Measurements from ENCODE around the gene ATN1. TPM values are rescaled to one million over a fixed set of nuclear protein-coding genes. Genes with fewer than 3 reads are reported as not detected.

Gene ATN1
- total and polyA plus RNA-seq, 2 of the 8 experiments (the other 6 are each of a cell fraction or from before 2014, with no cell fraction given): 20.6 to 73.4 TPM

GRCh38 chr12:6890789-6891645 lies 36.7 kb upstream of the ATN1 start (continued):
- peak; percentile 82 for TF ChIP-seq TAF7 (optimal IDR thresholded peaks at IDR 0.05; ENCODE audit: borderline replicate concordance, low read depth, low read length)
- peak; percentile 72 to 96 (median 78) for TF ChIP-seq CTCF (IDR thresholded peaks at IDR 0.05; ENCODE audit: control extremely low read depth in 1 of 3, insufficient read depth in 1 of 3, low read depth in 1 of 3, low read length in 3 of 3)
- TF ChIP-seq RNF2 (IDR thresholded peaks at IDR 0.05; ENCODE audit: borderline replicate concordance, low read depth, low read length, missing control alignments, poor library complexity, severe bottlenecking): no peak
- TF ChIP-seq SIN3A (conservative IDR thresholded peaks at IDR 0.05 in 1 of 2, IDR thresholded peaks at IDR 0.05 in 1 of 2; ENCODE audit: low read depth in 1 of 2, low read length in 2 of 2): peak in 1 of 2 experiments; percentile 77; a peak in 2 of 4 replicates
- TF ChIP-seq KDM4A (IDR thresholded peaks at IDR 0.05; ENCODE audit: low read depth, low read length, severe bottlenecking): peak; percentile 41
- TF ChIP-seq SAP30 (IDR thresholded peaks at IDR 0.05; ENCODE audit: insufficient read depth, insufficient replicate concordance, low read length): no peak
- no peak for TF ChIP-seq SP2 (IDR thresholded peaks at IDR 0.05; ENCODE audit: low read length)
- no peak for TF ChIP-seq CTBP2 (IDR thresholded peaks at IDR 0.05; ENCODE audit: borderline replicate concordance, insufficient read depth, insufficient read length, low read length)
- TF ChIP-seq JUND (IDR thresholded peaks at IDR 0.05; ENCODE audit: low read length): peak; percentile 63
- TF ChIP-seq BCL11A (IDR thresholded peaks at IDR 0.05; ENCODE audit: low read depth in 2 of 2, low read length in 2 of 2): no peak
- TF ChIP-seq SP1 (IDR thresholded peaks at IDR 0.05; ENCODE audit: low read depth, low read length): peak; percentile 57; the same call in 1 of the 2 replicates
- peak; percentile 89 for TF ChIP-seq MAX (IDR thresholded peaks at IDR 0.05)
- TF ChIP-seq EZH2 (IDR thresholded peaks at IDR 0.05; ENCODE audit: low read depth, low read length, severe bottlenecking): no peak
- TF ChIP-seq JUN (IDR thresholded peaks at IDR 0.05; ENCODE audit: low read depth, low read length): no peak
- TF ChIP-seq CHD1 (IDR thresholded peaks at IDR 0.05; ENCODE audit: low read depth, low read length): no peak
- no peak for TF ChIP-seq HDAC6 (IDR thresholded peaks at IDR 0.05; ENCODE audit: low read depth, low read length)
- TF ChIP-seq TBP (IDR thresholded peaks at IDR 0.05; ENCODE audit: low read depth, low read length): peak; percentile 92
- peak; percentile 100 for TF ChIP-seq CEBPB (IDR thresholded peaks at IDR 0.05; ENCODE audit: low read depth, low read length)
- peak; percentile 73 for TF ChIP-seq CREB1 (IDR thresholded peaks at IDR 0.05)

Measured in H1 (cell line).